Stomach (tissue), 9 donors: ENCODE results near the gene ADARB2. TPM values are rescaled to one million over a fixed set of nuclear protein-coding genes. Genes with fewer than 3 reads are reported as not detected.

Source experiments
- DNase-seq, 2 donors: peaks; one replicate each; pipeline versions ENCODE4 v3.0.0 to v3.0.0-alpha.2; 2013 to 2019
- H3K27ac ChIP-seq, 5 donors: fragments of 200-600 bp in 4 of 5; sonication (generic) in 4 of 5; one replicate each; pipeline ENCODE4 v1.5.1; 2013 to 2019; ENCODE audit warnings: mild to moderate bottlenecking in 1 of 5, moderate library complexity in 1 of 5
- H3K27me3 ChIP-seq, 3 donors: fragments of 200-600 bp; sonication (generic); one replicate each; pipeline ENCODE4 v1.5.1; 2017 to 2019; ENCODE audit warnings: mixed run types in 1 of 3
- H3K36me3 ChIP-seq, 4 donors: fragments of 200-600 bp; sonication (generic); 1 replicate in 3 of 4; 2 replicates in 1 of 4; pipeline ENCODE4 v1.5.1; 2016 to 2019
- H3K4me1 ChIP-seq, 4 donors: fragments of 200-600 bp; sonication (generic); one replicate each; pipeline ENCODE4 v1.5.1; 2016 to 2019
- H3K4me3 ChIP-seq, 4 donors: fragments of 200-600 bp; sonication (generic) in 3 of 4; one replicate each; pipeline ENCODE4 v1.5.1; 2016 to 2019; ENCODE audit warnings: mild to moderate bottlenecking in 1 of 4
- H3K9me3 ChIP-seq, 4 donors: fragments of 200-600 bp; sonication (generic); one replicate each; pipeline ENCODE4 v1.5.1; 2016 to 2019
- EP300 ChIP-seq: sonication (generic); formaldehyde crosslinking; IDR thresholded peaks from one replicate; pipeline ENCODE4 v1.6.1; 2017; ENCODE audit warnings: antibody characterized with exemption
- POLR2A ChIP-seq, 4 donors: fragments of 450-650 bp; IDR thresholded peaks; one replicate each; pipeline ENCODE4 v1.6.1; 2016; ENCODE audit warnings: antibody characterized with exemption in 4 of 4, control low read depth in 2 of 4, mild to moderate bottlenecking in 1 of 4, moderate library complexity in 1 of 4
- POLR2AphosphoS5 ChIP-seq, 3 donors: sonication (generic); formaldehyde crosslinking; IDR thresholded peaks; one replicate each; pipeline ENCODE4 v1.6.1; 2016; ENCODE audit warnings: antibody characterized with exemption in 3 of 3
- WGBS, 5 donors: extraction: QIAGEN DNeasy Blood & Tissue Kit in 3 of 5; methylation state at CpG; one replicate each; pipeline versions ENCODE4 v1.1.5 to v1.1.7; 2013 to 2018; 5-methylcytosine and 5-hydroxymethylcytosine counted together
- intact Hi-C: fragments of 100-400 bp; cut with DNase I; formaldehyde crosslinking; loops from one replicate; pipeline ENCODE4 v1.15.1; 2023; ENCODE audit warnings: low total_unique reads
- polyA plus RNA-seq, 3 donors: library from polyadenylated mRNA; stranded (reverse); fragments of 200-250 nt; gene quantifications; one replicate each; pipeline ENCODE4 v1.2.3, GENCODE V29; 2013
- total RNA-seq, 5 donors: library from RNA; depleted of rRNA; stranded (reverse); fragments of >200 nt; gene quantifications; one replicate each; pipeline versions ENCODE4 v1.1.0 to v1.2.3, GENCODE V29; 2014 to 2016
- TF ChIP-seq, protein P1 (sequence below), 7 experiments: fragments of 450-650 bp in 4 of 7; fragments of 200-600 bp in 3 of 7; sonication (generic) in 3 of 7; IDR thresholded peaks; one replicate each; pipeline ENCODE4 v1.5.1; 2016 to 2019; ENCODE audit warnings: antibody characterized with exemption in 7 of 7, control low read depth in 2 of 7, mild to moderate bottlenecking in 1 of 7
- donor health status: healthy with polysubstance abuse.
- donor health status: Bipolar disorder and iron deficiency.
- donor health status: healthy.

The ADARB2 gene
- total and polyA plus RNA-seq, 8 donors, result 0.55 to 4.1 (median 1.4) TPM; not detected in 1

DNA sequence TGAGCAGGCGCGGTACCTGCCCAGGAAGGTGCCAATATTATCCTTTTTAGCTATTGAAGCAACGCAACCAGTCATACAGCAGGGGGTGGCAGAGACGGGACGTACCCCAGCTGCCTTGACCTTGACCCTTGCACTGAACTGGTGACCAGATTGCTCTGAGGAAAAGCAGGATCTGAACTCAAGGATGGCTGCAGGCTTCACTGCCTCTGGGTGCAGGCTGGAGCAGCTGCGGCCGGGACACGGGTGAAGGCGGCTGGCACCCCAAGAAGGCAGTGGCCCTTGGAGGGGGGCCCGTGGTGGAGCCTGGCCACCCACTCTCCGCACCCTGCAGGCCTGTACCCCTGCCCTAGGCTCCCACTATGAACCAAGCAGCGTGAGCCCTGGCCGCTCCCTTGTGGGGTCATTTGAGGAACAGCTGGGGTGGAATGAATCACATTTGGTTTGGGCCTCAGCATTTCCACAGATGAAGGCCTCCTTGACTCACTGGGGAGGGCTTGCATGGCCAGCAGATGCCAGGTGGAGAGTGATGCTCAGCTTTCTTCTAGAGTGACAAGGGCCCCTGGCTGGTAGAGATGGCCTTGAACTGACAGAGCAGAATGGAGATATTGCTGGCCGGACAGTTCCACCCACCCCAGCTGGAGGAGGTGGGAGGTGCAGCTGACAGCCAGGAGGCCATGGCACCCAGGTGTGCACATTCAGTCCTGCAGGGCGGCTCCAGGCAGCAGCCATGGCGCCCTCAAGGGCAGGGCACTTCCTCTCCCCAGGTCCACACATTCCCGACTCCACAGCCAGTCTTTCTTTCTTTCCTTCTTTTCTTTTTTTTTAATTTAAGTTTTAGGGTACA, 462.4 kb downstream of the ADARB2 start:
- 91 to 93% (median 92%) methylated on average over 12 to 17 of the region's 17 CpGs for WGBS, 5 donors
- intact Hi-C loops, result no loop called here
- H3K4me3 ChIP-seq, result no peak overlapping the region

DNA sequence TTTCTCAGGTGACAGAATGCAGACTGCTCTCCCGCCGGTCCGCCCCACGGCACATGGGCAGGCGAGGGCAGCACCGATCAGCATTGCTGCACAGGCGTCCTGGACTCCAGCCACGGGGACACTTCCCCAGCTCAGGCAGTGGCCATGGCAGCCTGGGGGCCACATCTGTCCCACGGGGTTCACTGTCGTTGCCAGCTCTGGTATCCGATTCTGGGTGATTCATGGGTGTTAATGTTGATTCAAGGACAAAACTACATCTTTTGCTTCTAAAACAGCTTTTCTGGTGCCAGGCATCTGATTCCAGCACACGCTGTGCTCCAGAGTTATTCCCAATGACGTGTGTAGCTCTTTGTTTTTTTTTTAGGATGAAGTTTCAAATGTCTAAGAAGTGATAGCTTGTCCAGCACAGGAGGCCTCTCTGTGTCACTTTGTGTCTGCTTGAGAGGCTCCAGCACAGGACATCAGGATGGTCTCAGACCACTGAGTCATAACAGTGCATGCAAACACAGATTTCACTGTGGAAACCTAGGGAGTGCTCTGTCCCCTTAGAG, 463.1 kb downstream of the ADARB2 start:
- Histone ChIP-seq H3K9me3 (no peaks in the 10 kb centered on the region), H3K4me1 (no peaks in the 10 kb centered on the region), H3K27me3 (no peaks in the 10 kb centered on the region), H3K27ac (no peak overlapping the region), H3K36me3 (no peaks in the 10 kb centered on the region), H3K4me3 (no peak overlapping the region)
- intact Hi-C loops, result no loop called here
- TF ChIP-seq POLR2AphosphoS5 (IDR thresholded peaks at IDR 0.05) (no peak), POLR2A (IDR thresholded peaks at IDR 0.05) (no peak)
- TF ChIP-seq, protein P1, sequence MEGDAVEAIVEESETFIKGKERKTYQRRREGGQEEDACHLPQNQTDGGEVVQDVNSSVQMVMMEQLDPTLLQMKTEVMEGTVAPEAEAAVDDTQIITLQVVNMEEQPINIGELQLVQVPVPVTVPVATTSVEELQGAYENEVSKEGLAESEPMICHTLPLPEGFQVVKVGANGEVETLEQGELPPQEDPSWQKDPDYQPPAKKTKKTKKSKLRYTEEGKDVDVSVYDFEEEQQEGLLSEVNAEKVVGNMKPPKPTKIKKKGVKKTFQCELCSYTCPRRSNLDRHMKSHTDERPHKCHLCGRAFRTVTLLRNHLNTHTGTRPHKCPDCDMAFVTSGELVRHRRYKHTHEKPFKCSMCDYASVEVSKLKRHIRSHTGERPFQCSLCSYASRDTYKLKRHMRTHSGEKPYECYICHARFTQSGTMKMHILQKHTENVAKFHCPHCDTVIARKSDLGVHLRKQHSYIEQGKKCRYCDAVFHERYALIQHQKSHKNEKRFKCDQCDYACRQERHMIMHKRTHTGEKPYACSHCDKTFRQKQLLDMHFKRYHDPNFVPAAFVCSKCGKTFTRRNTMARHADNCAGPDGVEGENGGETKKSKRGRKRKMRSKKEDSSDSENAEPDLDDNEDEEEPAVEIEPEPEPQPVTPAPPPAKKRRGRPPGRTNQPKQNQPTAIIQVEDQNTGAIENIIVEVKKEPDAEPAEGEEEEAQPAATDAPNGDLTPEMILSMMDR (IDR thresholded peaks at IDR 0.05), result no peak
- no peak for DNase-seq
- 80 to 88% (median 85%) methylated on average over 13 of the region's 13 CpGs for WGBS, 5 donors

More for the DNA sequence above, 462.4 kb downstream of the ADARB2 start:
- Histone ChIP-seq H3K27ac (no peak overlapping the region), H3K4me1 (no peaks in the 10 kb centered on the region), H3K27me3 (no peaks in the 10 kb centered on the region), H3K36me3 (no peaks in the 10 kb centered on the region), H3K9me3 (no peaks in the 10 kb centered on the region)
- DNase-seq, result no peak
- TF ChIP-seq, protein P1 (IDR thresholded peaks at IDR 0.05), result no peak
- TF ChIP-seq POLR2A (IDR thresholded peaks at IDR 0.05), result no peak
- no peak for TF ChIP-seq EP300
- no peak for TF ChIP-seq POLR2AphosphoS5 (IDR thresholded peaks at IDR 0.05)

DNA sequence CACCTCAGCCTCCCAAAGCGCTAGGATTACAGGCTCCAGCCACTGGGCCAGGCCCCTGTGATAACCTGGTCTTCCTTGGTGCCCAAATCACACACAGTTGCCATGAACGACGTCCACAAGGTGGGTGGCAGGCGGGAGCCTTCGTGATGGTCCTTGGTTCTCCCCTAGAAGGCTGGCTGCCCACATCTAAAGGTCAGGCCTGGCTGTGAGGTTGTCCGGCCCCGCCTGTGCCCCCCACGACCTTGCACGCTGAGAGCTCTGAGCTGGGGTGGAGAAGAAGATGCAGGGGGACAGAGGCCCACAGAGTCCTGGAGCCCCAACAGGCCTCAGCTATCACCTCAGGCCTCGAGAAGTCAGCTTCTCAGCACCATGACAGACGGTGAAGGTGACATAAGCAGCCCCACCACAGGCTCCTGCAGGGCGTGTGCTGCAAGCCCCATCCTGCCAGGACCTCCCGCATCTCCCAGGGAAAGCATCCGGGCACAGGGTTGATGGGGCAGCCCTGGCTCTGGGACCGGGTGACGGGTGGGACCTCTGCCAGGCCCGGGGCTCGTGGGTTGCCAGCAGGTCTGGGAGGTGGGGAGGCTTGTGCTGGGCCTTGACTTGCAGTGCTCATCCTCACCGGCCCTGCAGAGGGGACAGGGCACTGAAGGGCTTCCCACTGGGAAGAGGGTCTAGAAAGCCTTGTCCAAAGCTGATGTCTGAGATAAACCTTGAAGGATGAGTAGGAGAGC, 463.8 kb downstream of the ADARB2 start:
- no peak overlapping the region for H3K4me3 ChIP-seq
- H3K36me3 ChIP-seq, result no peaks in the 10 kb centered on the region
- H3K9me3 ChIP-seq, result no peaks in the 10 kb centered on the region
- no peak for DNase-seq
- TF ChIP-seq EP300 (no peak), POLR2A (IDR thresholded peaks at IDR 0.05) (no peak), POLR2AphosphoS5 (IDR thresholded peaks at IDR 0.05) (no peak)
- TF ChIP-seq, protein P1 (IDR thresholded peaks at IDR 0.05), result no peak
- no peak overlapping the region for H3K27ac ChIP-seq
- 84 to 91% (median 90%) methylated on average over 15 to 19 of the region's 19 CpGs for WGBS, 5 donors
- intact Hi-C loops, result no loop called here
- no peaks in the 10 kb centered on the region for H3K4me1 ChIP-seq
- H3K27me3 ChIP-seq, result no peaks in the 10 kb centered on the region

DNA sequence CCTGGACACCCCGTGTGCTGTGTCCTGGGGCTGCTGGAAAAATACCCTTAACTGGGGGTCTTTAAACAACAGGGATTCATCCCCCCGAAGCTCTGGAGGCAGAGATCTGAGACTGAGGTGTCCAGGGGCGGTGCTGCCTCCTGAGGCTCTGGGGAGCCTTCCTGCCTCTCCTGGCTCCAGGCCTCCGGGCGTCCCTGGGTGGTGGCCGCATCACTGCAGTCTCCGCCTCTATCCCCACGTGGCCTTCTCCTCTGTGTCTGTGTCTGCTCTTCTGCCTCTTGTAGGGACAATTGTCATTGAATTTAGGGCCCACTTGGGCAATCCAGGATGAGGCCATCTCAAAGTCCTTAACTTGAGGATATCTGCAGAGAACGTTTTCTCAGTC, 464.6 kb downstream of the ADARB2 start:
- Histone ChIP-seq H3K9me3 (no peaks in the 10 kb centered on the region), H3K27ac (no peak overlapping the region), H3K27me3 (no peaks in the 10 kb centered on the region), H3K36me3 (no peaks in the 10 kb centered on the region), H3K4me1 (no peaks in the 10 kb centered on the region), H3K4me3 (no peak overlapping the region)
- TF ChIP-seq, protein P1 (IDR thresholded peaks at IDR 0.05), result no peak
- TF ChIP-seq POLR2AphosphoS5 (IDR thresholded peaks at IDR 0.05) (no peak), POLR2A (IDR thresholded peaks at IDR 0.05) (no peak), EP300 (no peak)
- no peak for DNase-seq
- WGBS, 5 donors, result 80 to 90% (median 85%) methylated on average over 7 to 9 of the region's 9 CpGs
- intact Hi-C loops, result no loop called here
